NB4 (cell line): ENCODE results near the gene NFE2L3.

Experiments used
- DNase-seq: peaks from one replicate; pipeline ENCODE4 v3.0.0; 2010; ENCODE audit warnings: low read depth
- H3K4me3 ChIP-seq: one replicate; pipeline ENCODE4 v1.5.1; 2011; ENCODE audit warnings: mild to moderate bottlenecking, low read depth, low read length, moderate library complexity
- MYC ChIP-seq: IDR thresholded peaks from 2 replicates; pipeline ENCODE4 v1.6.1; 2011; ENCODE audit warnings: low read depth, low read length
- POLR2A ChIP-seq: IDR thresholded peaks from 2 replicates; pipeline ENCODE4 v1.6.1; 2011; ENCODE audit warnings: mild to moderate bottlenecking; ENCODE audit not compliant: insufficient read length; ENCODE audit errors: extremely low read depth
- TF ChIP-seq, protein P1 (sequence below): IDR thresholded peaks from one replicate; pipeline ENCODE4 v1.5.1; 2012; ENCODE audit warnings: low read depth, low read length
- TF ChIP-seq, protein P2 (sequence below): IDR thresholded peaks from 2 replicates; pipeline ENCODE4 v1.6.1; 2011; ENCODE audit warnings: low read depth, low read length

NFE2L3 gene

DNA sequence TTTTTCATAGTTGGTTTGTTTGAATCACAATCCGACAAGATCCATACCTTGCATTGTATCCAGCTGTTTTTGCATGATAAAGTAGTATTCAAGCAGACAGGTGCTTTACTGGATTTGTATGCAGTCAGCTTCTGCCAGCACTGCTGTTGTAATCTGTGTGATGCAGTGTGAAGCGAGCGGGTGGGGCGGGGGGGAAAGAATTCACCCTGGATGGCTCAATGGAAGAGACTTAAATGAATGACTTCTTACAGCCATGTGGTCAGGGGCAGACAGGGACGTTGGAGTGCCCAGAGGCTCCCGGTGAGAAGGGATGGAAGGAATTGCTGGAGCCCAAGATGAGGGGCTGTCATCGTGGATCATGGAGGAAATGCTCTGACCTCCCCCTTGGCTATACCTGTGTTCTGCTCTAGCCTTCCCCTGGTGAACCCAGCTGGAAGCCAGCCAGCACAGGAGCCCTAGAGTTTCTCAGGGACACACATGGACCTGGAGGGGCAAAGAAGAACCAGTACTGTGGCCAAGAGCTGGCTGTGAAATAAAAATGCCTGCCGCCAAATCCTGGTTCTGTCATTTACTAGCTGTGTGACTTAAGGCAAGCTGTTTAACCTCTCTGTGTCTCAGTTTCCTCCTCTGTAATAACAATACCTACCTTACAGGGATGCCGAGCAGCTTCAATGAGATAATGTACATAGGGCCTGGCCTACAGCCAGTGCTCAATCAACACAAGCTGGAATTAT is 14.1 kb downstream of the NFE2L3 start:
- no peak overlapping the region for H3K4me3 ChIP-seq
- TF ChIP-seq, protein P1, sequence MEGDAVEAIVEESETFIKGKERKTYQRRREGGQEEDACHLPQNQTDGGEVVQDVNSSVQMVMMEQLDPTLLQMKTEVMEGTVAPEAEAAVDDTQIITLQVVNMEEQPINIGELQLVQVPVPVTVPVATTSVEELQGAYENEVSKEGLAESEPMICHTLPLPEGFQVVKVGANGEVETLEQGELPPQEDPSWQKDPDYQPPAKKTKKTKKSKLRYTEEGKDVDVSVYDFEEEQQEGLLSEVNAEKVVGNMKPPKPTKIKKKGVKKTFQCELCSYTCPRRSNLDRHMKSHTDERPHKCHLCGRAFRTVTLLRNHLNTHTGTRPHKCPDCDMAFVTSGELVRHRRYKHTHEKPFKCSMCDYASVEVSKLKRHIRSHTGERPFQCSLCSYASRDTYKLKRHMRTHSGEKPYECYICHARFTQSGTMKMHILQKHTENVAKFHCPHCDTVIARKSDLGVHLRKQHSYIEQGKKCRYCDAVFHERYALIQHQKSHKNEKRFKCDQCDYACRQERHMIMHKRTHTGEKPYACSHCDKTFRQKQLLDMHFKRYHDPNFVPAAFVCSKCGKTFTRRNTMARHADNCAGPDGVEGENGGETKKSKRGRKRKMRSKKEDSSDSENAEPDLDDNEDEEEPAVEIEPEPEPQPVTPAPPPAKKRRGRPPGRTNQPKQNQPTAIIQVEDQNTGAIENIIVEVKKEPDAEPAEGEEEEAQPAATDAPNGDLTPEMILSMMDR = no peak
- TF ChIP-seq MYC (no peak), POLR2A (no peak)
- TF ChIP-seq, protein P2, sequence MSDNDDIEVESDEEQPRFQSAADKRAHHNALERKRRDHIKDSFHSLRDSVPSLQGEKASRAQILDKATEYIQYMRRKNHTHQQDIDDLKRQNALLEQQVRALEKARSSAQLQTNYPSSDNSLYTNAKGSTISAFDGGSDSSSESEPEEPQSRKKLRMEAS = no peak
- DNase-seq = no peak

DNA sequence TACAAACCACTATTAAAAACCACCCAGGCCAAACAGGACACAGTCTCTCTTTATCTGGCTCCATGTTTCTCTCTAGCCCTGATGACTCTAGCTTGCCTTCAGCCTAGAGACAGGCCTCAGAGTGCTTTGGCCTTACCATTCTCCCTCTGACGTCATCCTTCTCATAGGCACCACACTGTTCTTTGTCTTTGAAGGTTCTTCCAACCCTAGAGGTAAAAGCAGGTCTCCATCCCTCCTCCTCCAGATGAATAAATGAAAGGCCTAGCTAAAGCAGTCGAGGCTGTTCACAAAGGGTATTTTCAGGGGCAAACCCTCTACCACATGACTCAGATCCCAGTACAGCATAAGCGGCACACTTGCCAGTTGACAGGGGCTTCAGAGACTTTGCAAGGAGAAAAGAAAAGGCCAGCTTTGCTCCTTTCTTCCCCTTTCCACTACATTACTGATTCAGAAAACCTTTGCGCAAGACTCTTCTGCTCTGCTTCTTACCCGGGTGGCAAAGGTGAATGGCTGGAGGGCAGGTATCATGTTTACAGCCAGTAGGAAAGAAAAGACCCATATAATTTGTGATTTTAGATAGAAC is 14.8 kb downstream of the NFE2L3 start:
- peak; percentile 55 for DNase-seq
- no peak overlapping the region for H3K4me3 ChIP-seq
- no peak for TF ChIP-seq MYC
- no peak for TF ChIP-seq POLR2A
- TF ChIP-seq, protein P1 = no peak
- TF ChIP-seq, protein P2 = no peak

DNA sequence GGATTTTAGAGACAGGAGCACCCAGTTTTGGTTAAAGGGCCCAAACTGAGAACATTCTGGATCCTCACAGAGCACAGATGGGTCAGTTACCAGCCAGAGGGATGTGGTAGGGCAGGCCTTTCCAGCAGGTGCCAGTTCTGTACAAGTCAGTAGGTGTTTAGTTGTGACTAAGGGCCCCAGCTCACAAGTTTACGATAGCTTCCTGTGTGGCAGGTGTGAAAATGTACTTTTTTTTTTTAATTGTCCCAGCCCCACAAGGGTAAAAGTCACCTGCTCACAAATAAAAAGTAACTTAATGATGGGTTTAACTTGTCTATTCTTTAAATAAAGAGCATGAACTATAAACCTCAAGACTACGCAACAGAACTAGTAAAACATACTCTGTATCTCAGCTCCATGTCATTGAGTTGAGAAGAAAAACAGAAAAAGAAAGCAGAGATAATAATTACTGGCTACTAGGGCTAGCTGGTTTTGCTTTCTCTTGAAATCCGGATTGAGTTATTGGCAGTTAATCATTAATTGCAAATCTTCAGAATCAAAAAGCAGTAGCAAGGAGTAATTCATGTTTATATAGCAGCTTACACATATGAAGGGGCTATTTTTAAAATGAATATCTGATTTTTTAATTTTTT is 15.4 kb downstream of the NFE2L3 start:
- H3K4me3 ChIP-seq = no peak overlapping the region
- no peak for DNase-seq
- TF ChIP-seq, protein P1 = no peak
- TF ChIP-seq POLR2A = no peak
- TF ChIP-seq, protein P2 = no peak
- no peak for TF ChIP-seq MYC

DNA sequence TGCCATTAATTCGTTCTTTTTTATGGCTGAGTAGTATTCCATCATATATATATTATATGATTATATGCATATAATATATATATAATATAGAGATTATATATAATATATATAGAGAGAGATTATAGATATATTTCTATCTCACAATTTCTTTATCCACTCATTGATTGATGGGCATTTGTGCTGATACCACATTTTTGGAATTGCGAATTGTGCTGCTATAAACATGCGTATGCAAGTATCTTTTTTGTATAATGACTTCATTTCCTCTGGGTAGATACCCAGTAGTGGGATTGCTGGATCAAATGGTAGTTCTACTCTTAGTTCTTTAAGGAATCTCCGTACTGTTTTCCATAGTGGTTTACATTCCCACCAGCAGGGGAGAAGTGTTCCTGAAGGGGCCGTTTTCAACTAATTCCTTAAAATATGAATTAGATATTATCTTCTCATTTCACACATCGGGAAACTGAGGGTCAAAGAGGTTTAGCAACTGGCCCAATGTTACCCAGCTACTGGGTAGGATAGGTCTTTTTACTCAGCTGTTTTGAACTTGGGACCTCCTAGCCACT is 16.5 kb downstream of the NFE2L3 start:
- TF ChIP-seq MYC (no peak), POLR2A (no peak)
- TF ChIP-seq, protein P1 = no peak
- TF ChIP-seq, protein P2 = no peak
- no peak overlapping the region for H3K4me3 ChIP-seq
- DNase-seq = no peak

DNA sequence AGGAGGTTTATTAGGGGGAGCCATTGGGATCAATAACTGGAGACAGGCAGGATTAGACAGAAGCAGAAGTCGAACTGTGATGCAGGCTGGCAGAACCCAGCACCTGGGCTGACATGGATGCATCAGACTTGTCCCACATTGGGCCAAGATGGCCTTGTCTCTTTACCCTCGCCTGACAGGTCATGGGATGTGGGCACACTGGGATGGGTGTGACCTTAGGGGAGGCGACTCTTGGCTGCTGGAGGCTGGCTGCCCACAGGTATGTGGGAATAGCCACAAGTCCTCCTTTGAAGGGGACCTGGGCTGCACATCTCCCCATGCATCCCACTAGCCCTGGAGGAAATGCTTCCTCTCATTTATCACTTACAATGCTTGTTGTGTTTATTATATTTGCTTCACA is 17.3 kb downstream of the NFE2L3 start:
- no peak overlapping the region for H3K4me3 ChIP-seq
- DNase-seq = no peak
- TF ChIP-seq, protein P2 = no peak
- TF ChIP-seq POLR2A (no peak), MYC (no peak)
- TF ChIP-seq, protein P1 = no peak
